Heart left ventricle (tissue), 13 donors: Measurements from ENCODE around the gene CEPT1.

Experiments
- CTCF ChIP-seq, 12 donors: fragments of 200-600 bp; sonication (generic) in 4 of 12; IDR thresholded peaks; one replicate each; pipeline versions ENCODE4 v1.5.0 to v1.8.0; 2018 to 2022; ENCODE audit warnings: antibody characterized with exemption in 12 of 12, mild to moderate bottlenecking in 5 of 12
- POLR2A ChIP-seq, 2 donors: fragments of 450-650 bp; IDR thresholded peaks; one replicate each; pipeline ENCODE4 v1.6.1; 2017; ENCODE audit warnings: antibody characterized with exemption in 2 of 2, mild to moderate bottlenecking in 2 of 2, moderate library complexity in 2 of 2
- donor health status: ischemic (EF 13 %, LVEDD 7.1; RV severe dilation, severe dysfunction).
- donor health status: DM: no; HTN: yes; CAD: no.
- donor health status: DM: no; HTN: no; CAD: no.
- donor health status: ischemic (EF 25% LVEDD 6.9; RV normal size, moderate dysfunction).
- donor health status: ischemic (EF 25% LVEDD 5.7; RV mildly dilated, moderate dysfunction).
- donor health status: ischemic (EF 35%, LVEDD 5.7; RV mildly dilated, moderate dysfunction).
- donor health status: nonischemic (EF 11% LVEDD 7.7; RV severe dilation, severe dysfunction).
- donor health status: DM: yes; HTN: yes; CAD: no.
- donor health status: PGD.
- donor health status: ischemic (EF 29% LVEDD 5.4; RV normal size, mild dysfunction).
- donor health status: nonischemic (EF 23%, LVEDD 6.1; RV moderate dilation, normal function).

GRCh38 chr1:111193712-111194480 lies 53.9 kb downstream of the CEPT1 start:
- TF ChIP-seq CTCF (IDR thresholded peaks at IDR 0.05), result no peak
- TF ChIP-seq POLR2A (IDR thresholded peaks at IDR 0.05), result no peak
